GM10248 (cell line): ENCODE measurements around the gene WASF2.

ENCODE experiments used
- CTCF ChIA-PET: fragments of 300-600 bp; sonication (Branson Sonifier 250); formaldehyde crosslinking; extraction: SDS; loops from one replicate; lab custom pipeline; 2021; ENCODE audit warnings: antibody characterized with exemption; lab: Yijun Ruan, JAX
- POLR2A ChIA-PET: fragments of 350-650 bp; sonication (Branson Sonifier 250); formaldehyde crosslinking; extraction: SDS; loops from one replicate; lab custom pipeline; 2020; ENCODE audit warnings: antibody characterized with exemption; lab: Yijun Ruan, JAX
- DNase-seq: peaks from one replicate; pipeline ENCODE4 v3.0.0; 2012; ENCODE audit errors: extremely low spot score
- TF ChIP-seq, protein P1 (sequence below): IDR thresholded peaks from 2 replicates; pipeline ENCODE4 v1.5.1; 2012; ENCODE audit warnings: mild to moderate bottlenecking, low read depth; ENCODE audit errors: extremely low read depth, missing control alignments, control extremely low read depth

Gene WASF2

DNA sequence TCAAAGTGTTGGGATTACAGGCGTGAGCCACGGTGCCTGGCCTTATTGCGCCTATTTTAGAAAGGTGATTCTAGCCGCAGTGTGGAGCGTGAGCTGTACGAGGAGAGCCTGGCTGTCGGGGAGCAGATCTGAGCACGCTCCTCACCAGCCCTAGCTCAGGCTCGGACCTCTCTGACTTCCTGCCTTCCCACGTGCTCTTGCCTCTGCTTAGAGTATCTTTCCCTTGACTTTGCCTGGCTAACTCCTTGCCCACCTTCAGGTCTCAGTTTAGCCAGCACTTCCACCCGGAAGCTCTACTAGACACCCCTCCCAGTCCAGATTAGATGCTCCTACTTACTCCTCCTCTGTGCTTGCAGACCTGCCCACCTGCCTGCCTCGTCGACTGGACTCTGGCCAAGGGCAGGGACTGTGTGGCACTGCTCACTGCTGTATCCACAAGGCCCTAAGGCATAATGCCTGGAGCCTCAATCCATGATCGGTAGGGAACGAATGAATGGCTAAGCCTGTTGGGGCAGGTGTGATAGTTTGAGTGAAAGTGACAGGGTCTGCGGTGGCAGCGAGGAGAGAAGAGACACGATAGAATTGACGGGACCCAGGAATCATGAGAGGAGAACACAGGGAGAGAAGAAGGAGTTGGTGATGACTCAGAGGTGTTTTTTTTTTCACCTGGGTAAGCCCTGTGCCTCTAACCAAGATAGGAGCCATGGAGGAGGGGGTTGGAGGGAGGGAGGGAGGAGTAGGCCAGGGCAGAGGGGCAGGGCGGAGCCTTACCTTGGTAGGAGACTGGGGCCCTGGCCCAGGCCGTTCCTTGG is 28.1 kb upstream of the WASF2 start:
- POLR2A ChIA-PET, result no interaction called here
- CTCF ChIA-PET, result interaction anchor here (2.1 kb wide), 1 partner anchor 39 kb away, joined by 9 read pairs; no protein-coding TSS in a partner anchor
- TF ChIP-seq, protein P1, sequence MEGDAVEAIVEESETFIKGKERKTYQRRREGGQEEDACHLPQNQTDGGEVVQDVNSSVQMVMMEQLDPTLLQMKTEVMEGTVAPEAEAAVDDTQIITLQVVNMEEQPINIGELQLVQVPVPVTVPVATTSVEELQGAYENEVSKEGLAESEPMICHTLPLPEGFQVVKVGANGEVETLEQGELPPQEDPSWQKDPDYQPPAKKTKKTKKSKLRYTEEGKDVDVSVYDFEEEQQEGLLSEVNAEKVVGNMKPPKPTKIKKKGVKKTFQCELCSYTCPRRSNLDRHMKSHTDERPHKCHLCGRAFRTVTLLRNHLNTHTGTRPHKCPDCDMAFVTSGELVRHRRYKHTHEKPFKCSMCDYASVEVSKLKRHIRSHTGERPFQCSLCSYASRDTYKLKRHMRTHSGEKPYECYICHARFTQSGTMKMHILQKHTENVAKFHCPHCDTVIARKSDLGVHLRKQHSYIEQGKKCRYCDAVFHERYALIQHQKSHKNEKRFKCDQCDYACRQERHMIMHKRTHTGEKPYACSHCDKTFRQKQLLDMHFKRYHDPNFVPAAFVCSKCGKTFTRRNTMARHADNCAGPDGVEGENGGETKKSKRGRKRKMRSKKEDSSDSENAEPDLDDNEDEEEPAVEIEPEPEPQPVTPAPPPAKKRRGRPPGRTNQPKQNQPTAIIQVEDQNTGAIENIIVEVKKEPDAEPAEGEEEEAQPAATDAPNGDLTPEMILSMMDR, result no peak
- no peak for DNase-seq

DNA sequence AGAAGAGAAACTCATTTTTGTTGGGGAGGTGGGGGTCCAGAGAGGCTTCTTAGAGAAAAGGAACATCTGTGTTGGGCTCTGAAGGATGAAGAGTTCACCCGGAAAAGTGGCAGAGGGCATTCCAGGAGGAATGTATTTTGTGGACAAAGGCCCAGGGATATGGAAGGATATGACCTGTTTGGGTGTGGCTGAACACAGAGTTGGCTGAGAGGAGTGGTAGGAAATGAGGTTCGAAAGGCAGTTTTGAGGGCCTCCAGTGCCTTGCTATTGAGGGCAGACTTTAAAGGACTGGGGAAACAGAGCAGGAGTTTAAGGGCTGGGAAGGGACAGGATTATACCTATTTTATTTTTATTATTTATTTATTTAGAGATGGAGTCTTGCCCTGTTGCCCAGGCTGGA is 27.3 kb upstream of the WASF2 start:
- CTCF ChIA-PET, result interaction anchor here (0.7 kb wide), 1 partner anchor 91 kb away, joined by 3 read pairs; no protein-coding TSS in a partner anchor
- POLR2A ChIA-PET, result no interaction called here
- TF ChIP-seq, protein P1, result no peak
- DNase-seq, result no peak

DNA sequence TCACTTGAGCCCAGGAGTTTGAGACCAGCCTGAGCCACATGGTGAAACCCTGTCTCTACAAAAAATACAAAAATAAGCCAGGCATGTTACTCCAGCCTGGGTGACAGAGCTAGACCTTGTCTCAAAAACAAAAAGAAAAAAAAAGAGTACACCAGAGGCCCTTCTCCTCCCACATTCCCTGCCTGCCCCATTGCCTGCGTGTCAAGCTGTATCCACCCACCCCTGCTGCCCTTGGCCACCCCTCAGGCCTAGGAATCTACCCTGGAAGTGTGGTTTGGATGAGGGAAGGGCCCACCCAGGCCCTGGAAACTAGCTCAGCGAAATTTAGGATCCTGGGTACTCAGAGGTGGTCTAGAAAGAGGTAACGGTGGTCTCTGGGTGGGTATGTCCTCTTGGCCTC is 25.7 kb upstream of the WASF2 start:
- ChIA-PET POLR2A (no interaction called here), CTCF (interaction anchor here (0.7 to 3.3 kb wide), 13 partner anchors 8 to 120 kb away, joined by 3 to 11 read pairs (median 4); partner anchors contain the start of gene WASF2)
- no peak for DNase-seq
- TF ChIP-seq, protein P1, result no peak

DNA sequence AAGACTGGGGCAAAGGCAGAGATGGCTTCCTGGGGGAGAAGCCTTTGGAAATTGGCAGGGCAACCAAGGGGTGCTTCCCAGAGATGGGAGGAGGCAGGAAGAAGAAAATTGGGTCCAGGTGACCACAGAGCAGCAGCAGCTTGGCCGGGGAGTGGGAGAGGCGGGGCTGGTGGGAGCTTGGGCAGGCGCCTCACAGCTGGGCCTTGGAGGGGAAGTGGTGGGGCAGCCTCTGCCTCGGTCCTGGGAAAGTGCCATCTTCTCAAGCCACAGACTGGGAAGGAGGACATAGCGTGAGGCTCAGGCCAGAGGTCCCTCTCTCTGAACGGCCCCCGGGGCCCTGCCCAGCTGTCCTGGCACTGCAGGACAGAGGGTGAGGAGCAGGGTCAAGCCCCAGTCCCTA is 24.0 kb upstream of the WASF2 start:
- DNase-seq, result no peak
- TF ChIP-seq, protein P1, result no peak
- ChIA-PET CTCF (interaction anchor here (0.8 to 3.3 kb wide), 6 partner anchors 10 to 98 kb away, joined by 3 to 11 read pairs (median 6); partner anchors contain the start of gene WASF2), POLR2A (no interaction called here)

DNA sequence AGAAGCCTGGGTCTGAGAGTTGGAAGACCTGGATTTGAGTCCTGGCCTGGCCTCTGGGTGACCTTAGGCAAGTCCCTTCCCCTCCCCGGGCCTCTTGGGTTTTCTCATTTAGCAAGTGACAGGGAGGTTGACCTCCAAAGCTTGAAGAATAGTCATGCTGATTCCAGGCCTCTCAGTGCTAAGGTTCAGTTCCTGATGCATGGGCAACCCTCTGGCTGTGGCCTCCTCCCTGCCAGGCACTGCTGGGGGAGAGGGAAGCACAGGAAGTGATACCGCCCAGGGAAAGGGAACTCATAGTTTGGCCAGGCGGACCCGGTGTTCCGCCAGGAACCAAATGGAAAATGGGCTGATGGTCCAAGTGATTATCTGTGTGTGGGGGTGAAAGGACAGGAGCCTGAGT is 23.6 kb upstream of the WASF2 start:
- POLR2A ChIA-PET, result no interaction called here
- DNase-seq, result no peak
- TF ChIP-seq, protein P1, result no peak

DNA sequence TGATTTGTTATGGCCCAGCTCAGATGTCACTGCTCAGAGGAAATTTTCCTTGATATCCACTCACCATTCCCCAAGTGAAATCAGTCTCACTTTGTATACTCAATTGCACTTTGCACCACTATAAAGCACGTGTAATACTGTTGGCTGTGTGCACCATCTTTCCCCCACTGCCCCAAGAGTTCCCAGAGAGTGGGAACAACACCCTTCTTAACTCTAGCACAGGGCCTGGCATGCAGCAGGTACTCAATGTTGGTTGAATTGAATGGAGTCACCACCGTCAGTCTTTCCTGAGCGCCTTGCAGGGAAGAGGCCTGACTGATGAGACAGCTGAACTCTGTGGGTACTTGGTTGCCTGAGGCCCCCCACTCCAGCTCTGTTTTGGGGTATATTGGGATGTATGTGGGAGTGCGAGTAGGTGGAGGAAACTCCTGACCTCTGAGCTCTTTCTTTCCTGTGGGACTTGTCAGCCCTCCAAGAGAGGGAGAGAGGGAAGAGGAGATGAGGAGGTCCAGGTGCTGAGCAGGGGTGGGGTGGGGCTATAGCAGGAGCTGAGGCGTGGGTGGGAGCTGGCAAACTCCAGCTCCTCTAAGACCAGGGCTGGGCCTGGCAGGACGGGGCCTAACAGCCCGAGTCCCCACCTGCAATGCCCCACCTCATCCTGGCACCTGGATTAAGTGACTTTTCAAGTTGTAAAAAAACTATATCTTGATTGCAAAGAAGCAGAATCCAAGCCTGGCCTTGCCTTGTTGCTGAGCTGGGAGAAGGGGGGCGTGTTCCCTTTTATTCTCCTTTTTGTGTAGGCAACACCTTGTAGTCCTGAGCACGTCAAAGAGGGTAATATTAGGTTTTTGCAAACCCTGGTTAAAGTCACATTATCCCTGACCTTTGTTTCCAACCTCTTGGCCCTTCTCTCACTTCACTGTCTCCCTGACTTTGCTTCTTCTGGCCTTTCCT is 19.4 kb upstream of the WASF2 start:
- ChIA-PET POLR2A (interaction anchor here (0.6 kb wide), 1 partner anchor 9 kb away, joined by 4 read pairs; no protein-coding TSS in a partner anchor), CTCF (interaction anchor here (0.9 to 2.1 kb wide), 7 partner anchors 47 to 226 kb away, joined by 3 to 5 read pairs (median 4); no protein-coding TSS in a partner anchor)
- TF ChIP-seq, protein P1, result no peak
- DNase-seq, result no peak

More for the DNA sequence above, 23.6 kb upstream of the WASF2 start:
- CTCF ChIA-PET, result interaction anchor here (0.8 to 3.3 kb wide), 5 partner anchors 10 to 98 kb away, joined by 3 to 11 read pairs (median 6); partner anchors contain the start of gene WASF2
